ENCODE measurements around the gene CUL2.

The CUL2 gene

GRCh38 chr10:35129185-35129674 lies 39.1 kb upstream of the CUL2 start:
- no peak for DNase-seq (ENCODE audit: low read depth)
- TF ChIP-seq, protein P1, sequence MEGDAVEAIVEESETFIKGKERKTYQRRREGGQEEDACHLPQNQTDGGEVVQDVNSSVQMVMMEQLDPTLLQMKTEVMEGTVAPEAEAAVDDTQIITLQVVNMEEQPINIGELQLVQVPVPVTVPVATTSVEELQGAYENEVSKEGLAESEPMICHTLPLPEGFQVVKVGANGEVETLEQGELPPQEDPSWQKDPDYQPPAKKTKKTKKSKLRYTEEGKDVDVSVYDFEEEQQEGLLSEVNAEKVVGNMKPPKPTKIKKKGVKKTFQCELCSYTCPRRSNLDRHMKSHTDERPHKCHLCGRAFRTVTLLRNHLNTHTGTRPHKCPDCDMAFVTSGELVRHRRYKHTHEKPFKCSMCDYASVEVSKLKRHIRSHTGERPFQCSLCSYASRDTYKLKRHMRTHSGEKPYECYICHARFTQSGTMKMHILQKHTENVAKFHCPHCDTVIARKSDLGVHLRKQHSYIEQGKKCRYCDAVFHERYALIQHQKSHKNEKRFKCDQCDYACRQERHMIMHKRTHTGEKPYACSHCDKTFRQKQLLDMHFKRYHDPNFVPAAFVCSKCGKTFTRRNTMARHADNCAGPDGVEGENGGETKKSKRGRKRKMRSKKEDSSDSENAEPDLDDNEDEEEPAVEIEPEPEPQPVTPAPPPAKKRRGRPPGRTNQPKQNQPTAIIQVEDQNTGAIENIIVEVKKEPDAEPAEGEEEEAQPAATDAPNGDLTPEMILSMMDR (IDR thresholded peaks at IDR 0.05; ENCODE audit: insufficient read depth, low read depth, low read length, missing control alignments): no peak

DNA sequence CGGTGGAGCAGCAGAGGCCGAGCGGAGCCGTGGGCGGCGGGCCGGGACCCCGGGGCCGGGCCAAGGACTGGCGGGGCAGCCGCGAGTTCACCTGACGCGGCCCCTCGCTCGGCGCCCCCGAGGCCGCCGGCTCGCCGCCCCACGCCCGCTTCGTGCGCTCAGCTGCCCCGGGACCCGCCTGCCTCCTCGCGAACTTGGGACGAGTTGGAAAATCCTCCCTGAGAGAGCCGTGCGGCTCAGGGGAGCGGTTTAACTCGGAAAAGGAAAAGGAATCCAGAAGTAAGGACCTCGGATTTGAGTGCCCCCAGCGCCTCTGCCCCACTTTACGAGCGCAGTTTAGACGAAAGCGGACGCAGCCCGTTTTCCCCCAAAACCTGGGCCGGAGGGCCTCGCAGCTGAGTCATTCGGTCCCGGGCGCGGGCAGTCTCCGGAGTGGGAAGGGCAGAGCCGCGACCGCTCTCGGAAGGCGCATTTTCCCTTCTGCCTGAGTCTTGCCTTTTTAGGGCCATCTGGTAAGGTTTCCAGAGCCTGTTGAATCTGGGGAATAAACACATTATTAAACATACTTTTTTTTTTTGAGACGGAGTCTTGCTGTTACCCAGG lies 37.2 kb upstream of the CUL2 start:
- peak; percentile 57 for DNase-seq (ENCODE audit: low read depth)
- H3K4me3 ChIP-seq (ENCODE audit: low read length): peak overlapping the region; percentile 76
- TF ChIP-seq, protein P1 (IDR thresholded peaks at IDR 0.05; ENCODE audit: insufficient read depth, low read depth, low read length, missing control alignments): no peak

More at GRCh38 chr10:35129185-35129674, 39.1 kb upstream of the CUL2 start:
- no peak overlapping the region for H3K4me3 ChIP-seq (ENCODE audit: low read length)

GRCh38 chr10:35126530-35127288 lies 36.6 kb upstream of the CUL2 start, which contains the start of gene CREM:
CREM (plus strand) TSS chr10:35126846; CDS start chr10:35137836, 10,990 bp downstream.
- peak; percentile 98 for DNase-seq (ENCODE audit: low read depth)
- TF ChIP-seq, protein P1 (IDR thresholded peaks at IDR 0.05; ENCODE audit: insufficient read depth, low read depth, low read length, missing control alignments): peak; percentile 70
- H3K4me3 ChIP-seq (ENCODE audit: low read length): peak within 1 kb of the TSS; percentile 76

GRCh38 chr10:35126062-35126529 lies 36.0 kb upstream of the CUL2 start:
- TF ChIP-seq, protein P1 (IDR thresholded peaks at IDR 0.05; ENCODE audit: insufficient read depth, low read depth, low read length, missing control alignments): no peak
- no peak for DNase-seq (ENCODE audit: low read depth)
- H3K4me3 ChIP-seq (ENCODE audit: low read length): peak overlapping the region; percentile 72

DNA sequence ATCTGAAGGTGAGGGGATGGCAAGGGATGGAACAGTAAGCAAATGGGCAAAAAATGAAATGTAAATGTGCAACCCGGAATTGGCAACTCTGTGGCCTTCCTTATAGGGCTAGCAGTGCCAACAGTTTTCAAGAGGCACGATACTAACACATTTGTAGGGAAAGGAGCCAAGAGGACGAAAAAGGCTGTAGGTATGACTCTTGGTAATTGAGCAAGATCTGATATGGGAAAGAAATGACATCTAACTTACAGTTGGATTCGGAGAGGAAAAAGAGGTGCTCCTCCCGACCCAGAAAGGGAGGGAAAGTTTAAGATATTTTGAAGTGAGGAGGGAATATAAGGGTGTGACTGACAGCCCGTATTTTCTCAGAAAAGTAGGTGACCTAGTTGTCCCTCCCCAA lies 34.4 kb upstream of the CUL2 start:
- peak; percentile 41 for DNase-seq (ENCODE audit: low read depth)
- TF ChIP-seq, protein P1 (IDR thresholded peaks at IDR 0.05; ENCODE audit: insufficient read depth, low read depth, low read length, missing control alignments): no peak
- no peak overlapping the region for H3K4me3 ChIP-seq (ENCODE audit: low read length)

- H3K4me3 ChIP-seq (ENCODE audit: low read length): no peak overlapping the region
- TF ChIP-seq, protein P1 (IDR thresholded peaks at IDR 0.05; ENCODE audit: insufficient read depth, low read depth, low read length, missing control alignments): no peak
- no peak for DNase-seq (ENCODE audit: low read depth)
Measured at GRCh38 chr10:35119378-35119777, 29.2 kb upstream of the CUL2 start.
